GM19468 (cell line): ENCODE data around the gene TRABD.

Experiments
- ATAC-seq: cut with Tn5 transposase; IDR thresholded peaks from one replicate; pipeline ENCODE4 v1.9.1; 2021; ENCODE audit warnings: mild to moderate bottlenecking, moderate library complexity, moderate number of reproducible peaks; ENCODE audit not compliant: unreplicated experiment; ENCODE audit errors: extremely low read depth

Gene TRABD

DNA sequence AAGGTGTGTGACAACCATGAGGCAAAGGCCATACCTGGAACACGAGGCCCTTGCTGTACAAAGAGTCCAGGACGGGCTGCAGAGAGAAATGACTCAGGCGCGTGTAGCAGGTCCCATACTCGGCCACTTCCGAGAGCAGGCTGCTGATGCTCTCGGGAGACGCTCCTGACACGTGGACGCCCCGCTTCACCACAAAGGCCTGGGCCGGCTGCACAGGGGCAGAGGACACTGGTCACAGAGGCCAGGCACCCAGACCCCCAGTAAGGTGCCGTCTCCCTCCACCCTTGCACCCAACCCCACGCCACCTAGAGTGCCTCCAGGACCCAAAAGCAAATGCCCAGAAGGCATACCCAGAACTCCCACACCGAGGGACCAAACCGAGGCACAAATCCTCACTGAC lies 43.7 kb downstream of the TRABD start:
- no peak for ATAC-seq

DNA sequence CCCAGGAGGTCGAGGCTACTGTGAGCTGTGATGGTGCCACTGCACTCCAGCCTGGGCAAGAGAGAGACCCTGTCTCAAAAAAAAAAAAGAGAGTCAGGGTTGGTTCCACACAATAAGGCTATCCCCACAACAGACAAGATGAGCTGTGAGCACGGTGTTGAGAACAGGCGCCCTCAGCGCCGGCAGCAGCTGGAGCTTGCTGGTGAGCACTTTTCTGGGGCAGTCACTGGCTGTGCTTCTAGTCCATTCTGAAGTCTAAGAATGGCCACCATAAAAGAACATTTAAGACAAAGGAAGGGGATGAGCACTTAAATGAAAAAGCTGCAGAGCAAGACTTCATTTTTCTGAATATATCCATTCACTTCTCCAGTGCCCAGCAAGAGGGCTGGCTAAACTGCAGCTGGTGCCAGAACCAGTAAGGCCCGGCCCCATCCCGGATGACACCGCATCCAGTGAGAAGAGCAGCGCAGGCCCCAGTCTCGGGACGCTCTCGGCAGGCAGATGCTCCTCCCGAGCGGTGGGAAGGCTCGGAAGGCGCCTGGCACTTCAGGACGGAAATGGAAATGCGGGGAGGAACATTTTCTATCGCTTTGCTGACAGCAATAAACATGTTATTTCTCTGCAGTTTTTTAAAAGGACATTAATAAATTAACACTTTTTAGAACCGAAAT lies 46.9 kb downstream of the TRABD start:
- no peak for ATAC-seq

DNA sequence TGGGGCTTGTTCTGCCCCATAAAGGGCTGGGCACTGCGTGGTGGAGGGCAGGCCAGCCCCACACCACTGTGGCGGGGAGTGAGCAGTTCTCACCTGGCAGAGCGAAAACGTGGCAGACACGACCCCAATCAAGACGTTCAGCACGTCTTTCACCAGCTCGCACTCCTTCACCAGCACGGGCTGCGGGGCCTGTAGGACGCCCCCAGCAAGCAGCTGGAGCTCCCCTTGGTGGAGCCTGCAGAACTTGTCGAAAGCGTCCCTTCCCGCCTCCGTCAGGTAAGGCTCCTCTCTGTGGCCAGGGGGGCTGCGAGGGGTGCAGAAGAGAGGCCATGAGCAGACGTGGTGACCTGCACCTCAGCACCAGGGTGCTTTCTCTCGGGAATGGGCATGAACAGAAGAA lies 47.5 kb downstream of the TRABD start:
- no peak for ATAC-seq

DNA sequence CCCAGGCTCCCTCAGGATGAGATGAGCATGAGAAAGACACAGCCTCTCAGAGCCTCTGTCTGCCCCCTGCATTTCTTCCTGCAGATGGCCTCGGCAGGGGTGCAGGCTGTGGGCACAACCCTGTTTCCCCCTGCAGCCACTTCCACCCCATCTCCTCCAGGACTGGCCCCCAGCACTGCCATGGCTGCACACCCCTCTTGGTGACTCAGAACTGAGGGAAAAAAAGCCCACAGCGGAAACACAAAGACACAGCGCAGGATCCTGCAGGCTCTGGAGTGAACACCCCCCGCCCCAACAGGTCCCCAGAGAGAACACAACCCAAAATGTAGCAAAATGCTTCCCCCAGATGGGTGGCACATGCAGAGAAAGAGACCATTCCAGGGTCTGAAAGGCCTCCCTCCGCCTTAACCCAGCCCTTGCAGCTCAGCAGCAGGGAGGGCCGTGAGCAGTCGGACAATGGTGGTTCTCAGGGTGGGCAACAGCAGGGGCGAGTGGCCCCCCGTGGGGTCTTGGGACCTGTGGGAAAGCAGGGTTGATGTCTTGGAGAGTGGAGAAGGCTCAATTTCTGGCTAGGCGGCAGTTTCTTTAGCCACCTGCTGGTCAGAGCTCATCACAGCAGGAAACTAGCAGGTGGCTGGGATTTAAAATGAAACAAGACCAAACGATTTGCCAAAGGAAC lies 51.2 kb downstream of the TRABD start:
- ATAC-seq = no peak

DNA sequence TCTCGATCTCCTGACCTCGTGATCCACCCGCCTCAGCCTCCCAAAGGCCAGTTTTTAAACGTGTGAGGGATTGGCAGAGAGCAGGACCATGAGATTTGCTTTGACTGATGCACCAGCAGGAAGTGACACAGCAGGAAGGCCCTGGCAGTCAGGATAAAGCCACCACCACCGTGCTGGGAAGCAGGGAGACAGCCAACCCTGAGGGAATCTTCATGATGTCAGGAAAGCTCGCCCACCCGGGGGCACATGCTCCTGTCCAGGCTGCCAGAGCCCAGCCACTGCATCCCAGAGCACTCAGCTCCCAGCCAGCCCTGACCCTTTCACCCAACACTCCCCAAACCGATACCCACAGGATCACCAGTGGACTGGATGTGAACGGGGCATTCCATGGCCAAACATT lies 53.0 kb downstream of the TRABD start:
- no peak for ATAC-seq

DNA sequence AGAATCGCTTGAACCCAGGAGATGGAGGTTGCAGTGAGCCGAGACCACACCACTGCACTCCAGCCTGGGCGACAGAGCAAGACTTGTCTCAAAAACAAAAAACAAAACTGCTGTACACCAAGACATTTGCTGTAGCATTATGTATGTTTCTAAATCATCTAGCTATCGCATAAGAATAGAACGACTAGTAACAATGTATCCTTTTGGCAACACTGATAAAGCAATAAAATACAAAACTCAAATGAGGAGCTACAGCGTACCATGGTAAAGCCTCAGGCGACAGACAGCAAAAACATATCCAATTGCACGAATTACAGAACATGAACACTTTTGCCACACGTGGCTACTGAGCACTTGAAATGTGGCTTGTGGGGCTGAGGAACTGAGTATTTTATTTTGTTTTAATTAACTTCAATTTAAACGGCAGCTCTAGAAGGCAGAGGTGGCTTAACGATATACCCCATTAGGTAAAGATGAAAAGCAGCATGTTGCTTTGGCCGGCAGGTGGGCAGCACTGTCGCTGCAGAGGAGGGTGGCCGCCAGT lies 56.8 kb downstream of the TRABD start:
- no peak for ATAC-seq

DNA sequence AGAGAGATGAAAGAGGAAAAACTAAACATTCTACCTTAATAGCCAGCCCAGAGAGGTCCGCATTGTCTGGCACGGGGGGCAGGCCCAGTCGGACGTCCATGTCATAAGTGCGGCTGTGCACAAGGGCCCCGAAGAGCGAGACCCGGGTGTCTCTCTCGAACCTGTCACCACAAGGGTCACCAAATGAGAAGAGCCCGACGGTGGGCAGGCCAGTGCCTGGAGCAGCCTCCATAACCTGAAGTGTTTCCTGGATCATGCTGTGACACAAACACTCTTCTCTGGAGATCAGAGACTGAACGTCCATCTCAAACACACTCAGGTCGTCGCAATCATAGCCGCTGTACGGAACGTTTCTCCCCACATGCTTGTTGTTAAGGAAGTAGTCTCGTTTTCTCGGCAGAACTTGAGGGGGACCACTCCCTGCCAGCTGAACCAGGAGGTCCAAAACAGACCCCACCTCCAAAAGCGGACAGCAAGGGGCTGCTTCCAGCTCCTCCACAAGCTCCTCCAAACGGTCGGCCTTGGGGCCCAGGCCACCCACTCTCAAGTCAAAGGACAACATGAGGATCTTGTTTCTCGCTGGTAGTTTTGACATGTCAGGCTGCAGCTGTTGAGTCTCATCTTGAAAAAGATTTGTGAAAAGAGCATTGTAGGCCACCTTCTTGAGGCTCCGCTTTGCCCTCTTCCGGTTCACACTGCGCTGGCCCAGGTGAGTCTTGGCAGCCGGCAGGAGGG lies 58.1 kb downstream of the TRABD start:
- ATAC-seq = no peak

DNA sequence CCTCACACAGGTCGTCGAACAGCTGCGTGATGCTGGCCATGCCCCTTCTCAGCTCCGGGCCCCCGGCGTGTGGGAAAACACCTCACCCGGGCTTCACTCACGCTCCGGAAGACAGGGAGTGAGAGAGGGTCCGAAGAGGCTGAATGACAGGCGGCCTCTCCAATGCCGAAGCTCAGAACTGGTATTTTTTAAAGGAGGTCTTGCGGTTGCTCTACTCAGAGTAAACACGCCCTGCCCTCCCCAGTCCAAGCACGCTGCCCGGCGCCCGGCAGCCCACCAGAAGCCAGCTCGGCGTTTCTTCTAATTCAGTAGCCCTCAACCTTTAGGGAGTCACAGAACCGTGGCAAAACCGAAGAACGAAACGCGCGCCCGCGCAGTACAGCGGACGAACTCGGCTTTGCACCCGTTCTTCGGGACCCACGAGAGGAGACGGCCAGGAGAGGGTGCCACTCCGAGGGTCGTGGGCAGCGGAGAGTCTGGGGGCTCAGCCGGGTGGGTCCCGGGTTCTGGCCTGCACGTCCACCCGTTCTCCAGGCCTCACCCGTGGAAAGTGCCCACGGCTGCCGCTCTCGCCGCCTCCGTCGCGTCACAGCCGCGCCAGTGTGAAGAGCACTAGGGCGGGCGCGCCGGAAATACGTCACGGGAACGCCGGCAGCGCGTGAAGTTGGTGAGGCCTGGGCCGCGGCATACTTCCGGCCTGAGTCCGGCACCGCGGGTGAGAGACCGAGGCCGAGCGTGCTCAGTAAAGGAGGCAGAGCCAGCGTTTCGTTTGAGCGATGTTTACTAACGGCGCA lies 58.9 kb downstream of the TRABD start, which contains the start of gene TUBGCP6:
Gene TUBGCP6, minus strand, starts transcription at position 604 of the 794 bp plus-strand sequence. Its CDS starts 564 bp downstream, at position 40.
- ATAC-seq = peak; percentile 42

DNA sequence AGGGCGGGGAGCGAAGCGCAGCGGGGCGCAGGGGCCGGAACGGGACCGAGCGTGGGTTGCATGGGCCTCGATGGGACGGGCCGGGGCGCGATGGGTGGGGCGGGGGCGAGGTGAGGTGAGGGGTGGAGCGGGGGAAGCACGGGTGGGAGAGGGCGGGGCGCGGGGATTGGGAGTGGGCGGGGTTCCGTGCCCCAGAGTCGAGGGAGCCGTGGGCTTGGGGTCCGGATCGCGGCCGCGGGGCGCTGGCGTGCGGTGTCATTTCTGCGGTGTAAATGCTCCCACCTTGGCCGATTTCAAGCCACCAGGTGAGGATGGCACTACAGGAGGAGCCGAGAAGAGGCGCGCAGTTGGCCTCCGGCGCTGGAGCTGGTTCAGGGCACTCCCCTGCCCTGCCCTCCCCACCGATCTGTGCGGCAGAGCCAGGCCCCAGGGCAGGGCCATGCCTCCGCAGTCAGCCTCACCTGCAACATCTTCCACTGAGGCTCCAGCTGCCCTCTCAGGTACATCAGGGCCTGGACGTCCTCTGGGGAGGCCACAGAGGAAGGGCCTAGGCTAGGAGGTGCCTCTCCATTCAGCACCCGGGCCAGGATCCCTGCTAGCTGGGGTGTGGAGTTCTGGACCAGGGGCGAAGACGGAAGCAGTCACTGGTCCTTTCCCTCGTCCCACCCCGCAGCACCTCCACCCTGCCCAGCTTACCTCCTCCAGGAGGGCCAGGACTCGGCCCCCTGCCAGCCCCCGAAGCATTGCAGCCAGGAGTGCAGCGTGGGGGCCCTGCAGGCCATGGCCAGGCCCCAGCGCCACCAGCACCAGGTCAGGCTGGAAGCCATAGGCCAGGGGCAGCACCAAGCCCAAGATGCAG lies 59.7 kb downstream of the TRABD start:
- no peak for ATAC-seq

DNA sequence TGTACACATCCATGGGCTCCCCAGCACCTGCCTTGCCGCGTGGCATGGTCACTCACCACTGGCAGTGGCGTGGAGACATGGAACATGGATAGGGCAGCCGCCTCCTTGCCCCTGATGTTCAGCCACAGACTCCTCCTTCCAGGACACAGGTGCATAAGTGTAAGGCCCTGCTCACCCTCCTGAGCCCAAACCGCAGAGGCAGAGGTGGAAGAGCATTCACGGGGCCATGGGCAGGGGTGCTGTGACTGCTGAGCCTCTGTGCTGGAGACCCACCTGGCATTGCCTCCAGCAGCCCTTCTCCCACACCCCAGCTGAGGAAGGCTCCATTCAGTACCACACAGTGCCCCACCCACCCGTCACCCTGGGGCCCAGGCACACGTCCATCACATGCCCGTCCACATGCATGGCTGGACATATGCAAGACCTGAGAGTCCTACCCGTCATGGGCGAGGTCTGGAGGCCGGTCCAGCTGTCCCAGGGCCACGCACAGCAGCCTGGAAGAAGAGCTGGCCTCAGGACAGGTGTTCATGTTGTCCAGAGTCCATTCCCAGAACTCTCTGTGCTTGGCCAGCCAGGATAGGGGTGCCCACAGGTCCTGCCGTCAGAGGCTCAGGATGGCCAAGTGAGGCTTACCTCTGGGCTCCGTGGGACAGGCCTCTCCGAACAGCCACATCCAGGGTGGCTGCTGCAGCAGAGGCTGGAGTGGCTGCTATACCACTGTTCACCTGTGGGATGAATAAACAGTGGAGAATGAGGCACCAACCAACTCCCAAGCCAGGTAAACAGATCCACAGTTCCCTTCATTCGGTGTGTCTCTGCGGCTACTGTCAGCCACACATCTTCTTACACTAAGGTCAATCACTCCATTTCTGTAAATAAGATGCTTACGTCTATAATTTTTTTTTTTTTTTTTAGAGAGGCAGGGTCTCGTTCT lies 60.8 kb downstream of the TRABD start:
- ATAC-seq = no peak

DNA sequence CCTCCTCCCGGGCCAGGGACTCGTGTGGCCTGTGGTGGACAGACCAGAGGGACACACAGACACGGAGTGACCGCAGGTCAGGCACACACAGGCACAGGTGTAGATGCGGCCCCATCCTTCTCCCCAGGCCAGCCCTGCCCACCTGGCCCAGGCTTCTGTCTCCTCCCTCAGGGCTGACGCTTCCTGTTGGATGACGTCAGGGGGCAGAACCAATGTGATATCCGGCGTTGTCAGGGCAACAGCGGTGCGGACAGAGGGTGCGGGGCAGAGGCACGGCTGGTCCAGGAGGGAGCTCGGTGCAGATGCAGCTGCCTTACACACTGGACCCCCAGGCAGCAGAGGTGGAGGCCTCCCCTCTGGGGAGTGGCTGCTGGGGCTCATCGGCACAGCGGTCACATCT lies 62.0 kb downstream of the TRABD start:
- ATAC-seq = no peak

DNA sequence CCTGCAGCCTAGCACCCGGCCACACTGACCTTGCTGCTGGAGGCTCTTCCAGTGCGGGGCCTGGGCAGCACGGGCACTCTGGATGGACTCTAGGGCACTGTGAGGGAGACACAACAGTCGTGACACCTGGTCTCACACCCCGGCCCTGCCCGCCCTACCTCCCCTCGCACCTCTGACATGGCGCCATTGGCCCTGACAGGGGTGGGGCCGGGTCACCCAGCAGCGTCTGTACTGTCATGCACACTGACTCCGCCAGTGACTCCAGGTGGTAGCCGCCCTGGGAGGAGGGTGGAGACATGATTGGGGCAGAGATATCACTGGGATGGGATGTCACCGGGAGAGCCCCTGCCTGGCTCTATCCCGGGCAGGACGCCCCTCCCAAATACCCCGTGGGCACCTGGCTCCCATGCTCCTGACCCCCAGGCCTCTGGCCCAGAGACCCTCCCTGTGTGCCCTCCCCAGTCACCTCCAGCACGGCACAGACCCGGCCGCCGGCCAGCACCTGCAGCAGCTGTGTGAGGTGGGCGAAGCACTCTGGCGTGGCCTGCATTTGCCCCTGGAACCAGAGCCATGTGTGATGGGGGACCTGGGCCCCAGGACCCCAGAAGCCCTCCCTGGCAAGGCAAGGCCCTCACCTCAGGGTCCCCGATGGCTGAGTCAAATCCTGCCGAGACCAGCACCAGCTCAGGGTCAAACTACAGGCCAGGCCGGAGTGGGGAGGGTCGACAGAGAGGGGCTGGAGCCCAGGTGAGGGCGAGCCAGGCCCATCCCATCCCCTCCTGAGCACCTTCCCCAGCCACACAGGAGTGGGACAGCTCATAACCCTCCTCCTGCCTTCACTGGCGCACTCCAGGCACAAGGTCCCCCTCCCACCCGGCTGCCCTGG lies 62.7 kb downstream of the TRABD start:
- no peak for ATAC-seq
